ENCODE measurements around the gene TMEM132C. TPM values are rescaled to one million over a fixed set of nuclear protein-coding genes. Genes with fewer than 3 reads are reported as not detected.

TMEM132C gene
- total RNA-seq, 1 experiment from 2014 or later = not detected

DNA sequence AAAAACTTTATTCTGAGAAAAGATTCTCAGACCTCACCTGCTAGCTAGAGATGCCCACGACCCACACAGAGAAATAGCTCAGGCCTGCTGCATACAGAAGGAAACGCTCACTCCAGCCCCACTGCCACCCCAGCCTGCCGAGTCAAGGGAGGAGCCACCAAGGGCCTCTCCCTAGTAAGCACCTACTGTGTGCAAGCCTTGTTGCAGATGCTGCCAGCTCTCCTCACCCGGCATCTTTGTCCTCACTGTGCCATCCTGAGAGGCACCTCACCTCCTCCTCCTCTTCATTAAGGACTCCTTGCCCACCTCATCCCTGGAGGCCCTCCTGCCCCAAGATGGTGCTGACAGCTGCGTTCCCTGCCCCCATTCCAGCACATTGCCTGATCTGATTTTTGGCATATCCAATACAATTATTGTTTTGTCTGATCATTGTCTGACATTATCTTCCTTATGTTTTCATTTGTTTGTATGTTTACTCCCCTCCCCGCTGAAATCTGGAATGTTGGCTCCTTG is 359.9 kb downstream of the TMEM132C start (continued):
- TF ChIP-seq, protein P1, sequence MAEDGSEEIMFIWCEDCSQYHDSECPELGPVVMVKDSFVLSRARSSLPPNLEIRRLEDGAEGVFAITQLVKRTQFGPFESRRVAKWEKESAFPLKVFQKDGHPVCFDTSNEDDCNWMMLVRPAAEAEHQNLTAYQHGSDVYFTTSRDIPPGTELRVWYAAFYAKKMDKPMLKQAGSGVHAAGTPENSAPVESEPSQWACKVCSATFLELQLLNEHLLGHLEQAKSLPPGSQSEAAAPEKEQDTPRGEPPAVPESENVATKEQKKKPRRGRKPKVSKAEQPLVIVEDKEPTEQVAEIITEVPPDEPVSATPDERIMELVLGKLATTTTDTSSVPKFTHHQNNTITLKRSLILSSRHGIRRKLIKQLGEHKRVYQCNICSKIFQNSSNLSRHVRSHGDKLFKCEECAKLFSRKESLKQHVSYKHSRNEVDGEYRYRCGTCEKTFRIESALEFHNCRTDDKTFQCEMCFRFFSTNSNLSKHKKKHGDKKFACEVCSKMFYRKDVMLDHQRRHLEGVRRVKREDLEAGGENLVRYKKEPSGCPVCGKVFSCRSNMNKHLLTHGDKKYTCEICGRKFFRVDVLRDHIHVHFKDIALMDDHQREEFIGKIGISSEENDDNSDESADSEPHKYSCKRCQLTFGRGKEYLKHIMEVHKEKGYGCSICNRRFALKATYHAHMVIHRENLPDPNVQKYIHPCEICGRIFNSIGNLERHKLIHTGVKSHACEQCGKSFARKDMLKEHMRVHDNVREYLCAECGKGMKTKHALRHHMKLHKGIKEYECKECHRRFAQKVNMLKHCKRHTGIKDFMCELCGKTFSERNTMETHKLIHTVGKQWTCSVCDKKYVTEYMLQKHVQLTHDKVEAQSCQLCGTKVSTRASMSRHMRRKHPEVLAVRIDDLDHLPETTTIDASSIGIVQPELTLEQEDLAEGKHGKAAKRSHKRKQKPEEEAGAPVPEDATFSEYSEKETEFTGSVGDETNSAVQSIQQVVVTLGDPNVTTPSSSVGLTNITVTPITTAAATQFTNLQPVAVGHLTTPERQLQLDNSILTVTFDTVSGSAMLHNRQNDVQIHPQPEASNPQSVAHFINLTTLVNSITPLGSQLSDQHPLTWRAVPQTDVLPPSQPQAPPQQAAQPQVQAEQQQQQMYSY (CRISPR knock-in tag; IDR thresholded peaks at IDR 0.05) = no peak

DNA sequence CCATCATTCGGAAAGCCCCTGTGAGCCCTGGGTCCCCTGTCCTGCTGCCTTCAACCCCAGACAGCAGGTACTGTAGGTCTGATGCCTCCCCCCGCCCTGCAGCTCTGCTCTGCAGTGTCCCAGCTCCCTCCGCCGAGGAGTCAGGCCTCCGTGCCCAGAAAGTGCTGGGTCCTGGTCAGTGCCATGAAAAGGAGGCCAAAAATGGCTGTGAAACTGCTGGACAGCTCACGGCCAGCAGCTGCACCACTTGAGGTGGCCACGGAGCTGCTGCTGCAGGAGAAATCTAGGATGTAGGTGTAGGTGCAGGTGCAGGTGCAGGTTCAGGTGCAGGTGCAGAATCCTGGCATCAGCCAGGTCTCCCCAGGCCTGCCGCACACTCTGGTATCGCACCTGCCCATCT is 360.7 kb downstream of the TMEM132C start:
- DNase-seq (ENCODE audit: low spot score) (no peak), ATAC-seq (no peak)
- POLR2A ChIA-PET = no interaction called here
- CTCF ChIA-PET = no interaction called here
- H3K4me3 Mint-ChIP-seq = no peak overlapping the region
- H3K27ac Mint-ChIP-seq = no peak overlapping the region
- peaks cover 58% of the 10 kb centered on the region for H3K36me3 Mint-ChIP-seq
- H3K4me1 Mint-ChIP-seq = no peaks in the 10 kb centered on the region
- peaks cover 67% of the 10 kb centered on the region for H3K9me3 Mint-ChIP-seq
- TF ChIP-seq TEAD1 (CRISPR knock-in tag; IDR thresholded peaks at IDR 0.05) (no peak), MXD4 (CRISPR knock-in tag; IDR thresholded peaks at IDR 0.05; ENCODE audit: borderline replicate concordance) (no peak)
- H3K27me3 Mint-ChIP-seq (ENCODE audit: low read depth) = peaks cover 18% of the 10 kb centered on the region

DNA sequence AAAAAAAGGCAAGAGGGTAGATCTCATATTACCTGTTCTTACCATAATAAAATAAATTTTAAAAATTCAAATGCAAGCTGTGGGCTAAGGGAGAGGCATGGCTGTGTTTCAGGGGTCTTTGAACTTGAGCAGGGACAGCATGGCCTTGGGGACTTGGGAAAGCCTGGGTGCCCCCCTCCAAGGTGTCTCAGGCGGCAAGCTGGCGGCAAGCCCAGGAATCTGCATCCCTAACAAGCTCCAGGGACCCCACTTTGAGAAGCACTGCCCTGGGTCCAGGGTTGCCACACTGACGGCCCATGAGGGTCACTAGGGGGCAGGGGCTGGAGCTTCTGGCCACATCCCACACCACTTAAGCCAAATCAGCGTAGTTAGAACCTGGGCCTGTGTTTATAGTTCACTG is 363.0 kb downstream of the TMEM132C start:
- H3K27ac Mint-ChIP-seq = no peak overlapping the region
- no peaks in the 10 kb centered on the region for H3K4me1 Mint-ChIP-seq
- CTCF ChIA-PET = no interaction called here
- TF ChIP-seq, protein P2, sequence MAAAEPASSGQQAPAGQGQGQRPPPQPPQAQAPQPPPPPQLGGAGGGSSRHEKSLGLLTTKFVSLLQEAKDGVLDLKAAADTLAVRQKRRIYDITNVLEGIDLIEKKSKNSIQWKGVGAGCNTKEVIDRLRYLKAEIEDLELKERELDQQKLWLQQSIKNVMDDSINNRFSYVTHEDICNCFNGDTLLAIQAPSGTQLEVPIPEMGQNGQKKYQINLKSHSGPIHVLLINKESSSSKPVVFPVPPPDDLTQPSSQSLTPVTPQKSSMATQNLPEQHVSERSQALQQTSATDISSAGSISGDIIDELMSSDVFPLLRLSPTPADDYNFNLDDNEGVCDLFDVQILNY (CRISPR knock-in tag; IDR thresholded peaks at IDR 0.05) = no peak
- TF ChIP-seq ZNF219 (CRISPR knock-in tag; IDR thresholded peaks at IDR 0.05; ENCODE audit: borderline replicate concordance) = no peak
- TF ChIP-seq ZNF416 (CRISPR knock-in tag; IDR thresholded peaks at IDR 0.05) = no peak
- TF ChIP-seq FOXK1 (CRISPR knock-in tag; IDR thresholded peaks at IDR 0.05) = no peak
- no peak for TF ChIP-seq MYBL2 (CRISPR knock-in tag; IDR thresholded peaks at IDR 0.05)
- TF ChIP-seq, protein P3, sequence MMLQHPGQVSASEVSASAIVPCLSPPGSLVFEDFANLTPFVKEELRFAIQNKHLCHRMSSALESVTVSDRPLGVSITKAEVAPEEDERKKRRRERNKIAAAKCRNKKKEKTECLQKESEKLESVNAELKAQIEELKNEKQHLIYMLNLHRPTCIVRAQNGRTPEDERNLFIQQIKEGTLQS (CRISPR knock-in tag; conservative IDR thresholded peaks at IDR 0.05) = no peak
- TF ChIP-seq, protein P4, sequence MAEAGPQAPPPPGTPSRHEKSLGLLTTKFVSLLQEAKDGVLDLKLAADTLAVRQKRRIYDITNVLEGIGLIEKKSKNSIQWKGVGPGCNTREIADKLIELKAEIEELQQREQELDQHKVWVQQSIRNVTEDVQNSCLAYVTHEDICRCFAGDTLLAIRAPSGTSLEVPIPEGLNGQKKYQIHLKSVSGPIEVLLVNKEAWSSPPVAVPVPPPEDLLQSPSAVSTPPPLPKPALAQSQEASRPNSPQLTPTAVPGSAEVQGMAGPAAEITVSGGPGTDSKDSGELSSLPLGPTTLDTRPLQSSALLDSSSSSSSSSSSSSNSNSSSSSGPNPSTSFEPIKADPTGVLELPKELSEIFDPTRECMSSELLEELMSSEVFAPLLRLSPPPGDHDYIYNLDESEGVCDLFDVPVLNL (CRISPR knock-in tag; IDR thresholded peaks at IDR 0.05; ENCODE audit: borderline replicate concordance, low read depth) = no peak
- TF ChIP-seq, protein P5, sequence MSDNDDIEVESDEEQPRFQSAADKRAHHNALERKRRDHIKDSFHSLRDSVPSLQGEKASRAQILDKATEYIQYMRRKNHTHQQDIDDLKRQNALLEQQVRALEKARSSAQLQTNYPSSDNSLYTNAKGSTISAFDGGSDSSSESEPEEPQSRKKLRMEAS (CRISPR knock-in tag; IDR thresholded peaks at IDR 0.05) = no peak
- TF ChIP-seq FOXP1 (CRISPR knock-in tag; IDR thresholded peaks at IDR 0.05; ENCODE audit: borderline replicate concordance) = no peak
- TF ChIP-seq, protein P6, sequence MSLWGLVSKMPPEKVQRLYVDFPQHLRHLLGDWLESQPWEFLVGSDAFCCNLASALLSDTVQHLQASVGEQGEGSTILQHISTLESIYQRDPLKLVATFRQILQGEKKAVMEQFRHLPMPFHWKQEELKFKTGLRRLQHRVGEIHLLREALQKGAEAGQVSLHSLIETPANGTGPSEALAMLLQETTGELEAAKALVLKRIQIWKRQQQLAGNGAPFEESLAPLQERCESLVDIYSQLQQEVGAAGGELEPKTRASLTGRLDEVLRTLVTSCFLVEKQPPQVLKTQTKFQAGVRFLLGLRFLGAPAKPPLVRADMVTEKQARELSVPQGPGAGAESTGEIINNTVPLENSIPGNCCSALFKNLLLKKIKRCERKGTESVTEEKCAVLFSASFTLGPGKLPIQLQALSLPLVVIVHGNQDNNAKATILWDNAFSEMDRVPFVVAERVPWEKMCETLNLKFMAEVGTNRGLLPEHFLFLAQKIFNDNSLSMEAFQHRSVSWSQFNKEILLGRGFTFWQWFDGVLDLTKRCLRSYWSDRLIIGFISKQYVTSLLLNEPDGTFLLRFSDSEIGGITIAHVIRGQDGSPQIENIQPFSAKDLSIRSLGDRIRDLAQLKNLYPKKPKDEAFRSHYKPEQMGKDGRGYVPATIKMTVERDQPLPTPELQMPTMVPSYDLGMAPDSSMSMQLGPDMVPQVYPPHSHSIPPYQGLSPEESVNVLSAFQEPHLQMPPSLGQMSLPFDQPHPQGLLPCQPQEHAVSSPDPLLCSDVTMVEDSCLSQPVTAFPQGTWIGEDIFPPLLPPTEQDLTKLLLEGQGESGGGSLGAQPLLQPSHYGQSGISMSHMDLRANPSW (CRISPR knock-in tag; conservative IDR thresholded peaks at IDR 0.05; ENCODE audit: low read depth) = no peak
- no peak for TF ChIP-seq RORB (CRISPR knock-in tag; IDR thresholded peaks at IDR 0.05)
- TF ChIP-seq MXD4 (CRISPR knock-in tag; IDR thresholded peaks at IDR 0.05; ENCODE audit: borderline replicate concordance) = no peak
- DNase-seq (ENCODE audit: low spot score) = no peak
- no peak overlapping the region for H3K4me3 Mint-ChIP-seq
- H3K36me3 Mint-ChIP-seq = peaks cover 67% of the 10 kb centered on the region
- POLR2A ChIA-PET = interaction anchor here (0.7 kb wide), 1 partner anchor 19 kb away, joined by 6 read pairs; no protein-coding TSS in a partner anchor
- H3K9me3 Mint-ChIP-seq = peaks cover 75% of the 10 kb centered on the region
- no peak for ATAC-seq
- peaks cover 19% of the 10 kb centered on the region for H3K27me3 Mint-ChIP-seq (ENCODE audit: low read depth)

Measured in WTC11 (cell line).